ENCODE results near the gene DENND1B. TPM values are rescaled to one million over a fixed set of nuclear protein-coding genes. Genes with fewer than 3 reads are reported as not detected.

The DENND1B gene
- total and polyA plus RNA-seq, 2 of the 8 experiments (the other 6 are each of a cell fraction or from before 2014, with no cell fraction given), result 0.74 to 3.3 TPM

GRCh38 chr1:197771904-197772556 lies 3.2 kb downstream of the DENND1B start:
- H3K9ac ChIP-seq (replicated peaks in 1 of 4; ENCODE audit: extremely low read depth in 1 of 4, low read depth in 3 of 4, low read length in 3 of 4), result no peak overlapping the region
- peaks cover 3 to 8% (median 7%) of the 10 kb centered on the region in 4 experiments; a peak in 6 of 7 replicates for H3K4me1 ChIP-seq (replicated peaks in 1 of 4; ENCODE audit: control insufficient read depth in 3 of 4, insufficient read depth in 4 of 4, low read length in 3 of 4)
- H3K14ac ChIP-seq (ENCODE audit: insufficient read length), result no peak overlapping the region
- no peak overlapping the region for H3K27ac ChIP-seq (ENCODE audit: low read depth, low read length)
- H2BK120ac ChIP-seq (replicated peaks; ENCODE audit: low read depth, low read length), result no peak overlapping the region
- no peak overlapping the region for H4K91ac ChIP-seq (replicated peaks; ENCODE audit: insufficient read length, low read length)
- no peaks in the 10 kb centered on the region for H3K79me1 ChIP-seq (ENCODE audit: low read depth, low read length)
- no peak overlapping the region for H3K4me2 ChIP-seq (ENCODE audit: insufficient read depth in 1 of 2, low read depth in 2 of 2, low read length in 2 of 2)
- no peak overlapping the region for H3K4ac ChIP-seq (replicated peaks; ENCODE audit: insufficient read length, low read depth, low read length)
- no peak overlapping the region for H2BK12ac ChIP-seq (ENCODE audit: low read depth, low read length)
- H3K23me2 ChIP-seq (ENCODE audit: low read depth, low read length), result peaks cover 2% of the 10 kb centered on the region; the same call in 1 of the 2 replicates
- H2BK15ac ChIP-seq (ENCODE audit: low read length), result no peak overlapping the region
- H3K18ac ChIP-seq (ENCODE audit: extremely low read depth, low read length), result no peak overlapping the region
- no peak overlapping the region for H3K56ac ChIP-seq (replicated peaks; ENCODE audit: insufficient read length, low read depth, low read length)
- H3K27me3 ChIP-seq (replicated peaks in 1 of 4; ENCODE audit: control insufficient read depth in 3 of 4, extremely low read depth in 1 of 4, insufficient read depth in 3 of 4, low read length in 3 of 4), result peaks cover 0 to 2% (median 0%) of the 10 kb centered on the region in 4 experiments; a peak in 2 of 7 replicates
- H4K20me1 ChIP-seq (replicated peaks in 1 of 2; ENCODE audit: control insufficient read depth in 1 of 2, insufficient read depth in 2 of 2, low read length in 2 of 2), result no peaks in the 10 kb centered on the region
- ChIA-PET CTCF (ENCODE audit: partially characterized antibody) (interaction anchor here (0.7 to 1.2 kb wide), 2 partner anchors 8 to 1048 kb away, joined by 3 read pairs; no protein-coding TSS in a partner anchor), POLR2A (ENCODE audit: partially characterized antibody) (no interaction called here)
- no peaks in the 10 kb centered on the region for H3K36me3 ChIP-seq (ENCODE audit: control insufficient read depth in 2 of 4, insufficient read depth in 4 of 4, low read length in 3 of 4)
- no peak overlapping the region for H3K23ac ChIP-seq (ENCODE audit: insufficient read length)
- no peaks in the 10 kb centered on the region for H3K79me2 ChIP-seq (ENCODE audit: control insufficient read depth in 1 of 2, insufficient read depth in 2 of 2, low read length in 2 of 2)
- no peak overlapping the region for H2BK20ac ChIP-seq (ENCODE audit: low read length)
- no peak overlapping the region for H3K4me3 ChIP-seq (ENCODE audit: extremely low read depth in 1 of 4, insufficient read depth in 2 of 4, low read depth in 3 of 4, low read length in 4 of 4)
- no peak overlapping the region for H2BK5ac ChIP-seq (ENCODE audit: low read depth, low read length)
- no peak overlapping the region for H2AK5ac ChIP-seq (ENCODE audit: low read depth, low read length)
- FAIRE-seq (no peak), DNase-seq (ENCODE audit: low read depth in 1 of 2, low spot score in 2 of 2) (no peak)
- H2AFZ ChIP-seq (ENCODE audit: low read length), result no peak overlapping the region
- 92% methylated on average over 6 of the region's 6 CpGs; no CpG with 5 or more reads in 1 of the 2 experiments for WGBS, 2 experiments (ENCODE audit: extremely low coverage in 1 of 2, insufficient coverage in 1 of 2, insufficient read length in 1 of 2, insufficient replicate concordance in 2 of 2, low coverage in 1 of 2, low lambda C conversion rate in 2 of 2, missing lambda C conversion rate in 1 of 2)
- H4K5ac ChIP-seq (ENCODE audit: insufficient read length, low read depth, low read length), result no peak overlapping the region
- no peaks in the 10 kb centered on the region for H3K9me3 ChIP-seq (ENCODE audit: insufficient read depth in 2 of 2, low read depth in 1 of 2, low read length in 1 of 2)
- H4K8ac ChIP-seq (ENCODE audit: extremely low read depth, insufficient read depth, low read length), result no peak overlapping the region
- TF ChIP-seq SP2 (IDR thresholded peaks at IDR 0.05; ENCODE audit: low read length), result no peak
- no peak for TF ChIP-seq USF2 (IDR thresholded peaks at IDR 0.05; ENCODE audit: low read length)
- TF ChIP-seq ATF2 (IDR thresholded peaks at IDR 0.05; ENCODE audit: low read length), result no peak
- no peak for TF ChIP-seq TBP (IDR thresholded peaks at IDR 0.05; ENCODE audit: low read depth, low read length)
- TF ChIP-seq POLR2AphosphoS5 (IDR thresholded peaks at IDR 0.05; ENCODE audit: low read depth, low read length), result no peak
- no peak for TF ChIP-seq EP300 (IDR thresholded peaks at IDR 0.05; ENCODE audit: borderline replicate concordance in 1 of 2, low read depth in 2 of 2, low read length in 2 of 2)
- TF ChIP-seq CTCF (IDR thresholded peaks at IDR 0.05; ENCODE audit: control extremely low read depth in 1 of 3, insufficient read depth in 1 of 3, low read depth in 1 of 3, low read length in 3 of 3), result no peak

Measured in H1 (cell line).